GM21360 (cell line): ENCODE results near the gene RBM47.

Experiments
- ATAC-seq: cut with Tn5 transposase; IDR thresholded peaks from one replicate; pipeline ENCODE4 v1.9.1; 2021; ENCODE audit warnings: mild to moderate bottlenecking, moderate library complexity; ENCODE audit not compliant: unreplicated experiment

RBM47 gene

DNA sequence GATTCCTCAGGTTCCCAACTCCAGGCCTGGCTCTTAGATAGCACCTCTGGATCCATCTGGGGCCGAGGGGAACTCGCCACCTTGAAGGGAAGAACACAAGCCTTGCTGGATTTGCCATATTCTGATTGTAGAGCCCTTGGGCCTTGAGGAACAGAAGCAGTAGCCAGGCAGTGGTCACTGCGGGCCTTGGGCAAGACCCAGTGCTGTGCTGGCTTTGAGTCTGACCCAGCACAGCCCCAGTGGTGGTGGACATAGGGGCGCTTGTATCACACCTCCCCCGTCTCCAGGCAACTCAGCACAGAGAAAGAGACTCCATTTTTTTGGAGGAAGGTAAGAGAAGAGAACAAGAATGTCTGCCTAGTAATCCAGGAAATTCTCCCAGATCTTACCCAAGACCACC, 249.0 kb downstream of the RBM47 start:
- ATAC-seq = no peak

- ATAC-seq = no peak
Measured at GRCh38 chr4:40379248-40379647, 250.4 kb downstream of the RBM47 start.

GRCh38 chr4:40378619-40379018, 251.0 kb downstream of the RBM47 start:
- ATAC-seq = no peak

DNA sequence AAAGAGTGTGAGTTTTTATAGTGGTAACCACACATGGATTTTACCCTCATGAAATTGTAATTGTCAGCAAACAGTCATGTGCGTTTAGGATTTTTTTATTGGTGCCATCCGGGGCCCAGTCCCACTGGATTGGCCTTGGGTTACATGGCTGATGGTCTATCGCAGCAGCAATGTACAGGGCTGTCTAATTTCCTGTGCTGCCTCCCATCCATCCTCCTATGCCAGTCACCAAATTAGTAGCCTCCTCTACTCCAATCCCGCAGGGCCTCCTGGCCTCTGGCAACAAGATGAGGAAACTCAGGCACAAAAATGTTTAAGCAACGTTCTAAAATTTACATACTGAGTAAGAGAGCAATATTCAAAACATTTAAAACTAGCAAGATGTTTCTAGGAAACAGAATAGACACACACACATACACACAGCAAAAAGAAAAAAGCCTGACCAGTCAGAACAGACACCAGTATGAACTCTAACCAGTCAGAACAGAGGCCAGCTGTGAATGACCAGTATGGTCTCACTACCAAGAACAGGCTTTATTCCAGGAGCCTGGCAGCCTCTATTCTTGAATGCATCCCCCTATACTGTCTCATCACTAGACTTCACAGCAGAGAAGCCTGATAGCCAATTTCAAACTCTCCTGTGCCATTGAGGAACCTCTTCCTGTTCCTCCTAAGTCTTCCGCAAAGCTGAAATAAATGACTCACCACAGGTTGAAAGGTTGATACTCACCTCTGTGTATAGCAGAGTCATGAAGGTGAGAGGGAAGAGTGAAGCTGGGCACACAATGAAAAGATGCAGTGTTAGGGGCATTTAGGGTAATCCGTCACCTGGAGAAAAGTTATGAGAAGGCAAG, 251.9 kb downstream of the RBM47 start:
- ATAC-seq = no peak

DNA sequence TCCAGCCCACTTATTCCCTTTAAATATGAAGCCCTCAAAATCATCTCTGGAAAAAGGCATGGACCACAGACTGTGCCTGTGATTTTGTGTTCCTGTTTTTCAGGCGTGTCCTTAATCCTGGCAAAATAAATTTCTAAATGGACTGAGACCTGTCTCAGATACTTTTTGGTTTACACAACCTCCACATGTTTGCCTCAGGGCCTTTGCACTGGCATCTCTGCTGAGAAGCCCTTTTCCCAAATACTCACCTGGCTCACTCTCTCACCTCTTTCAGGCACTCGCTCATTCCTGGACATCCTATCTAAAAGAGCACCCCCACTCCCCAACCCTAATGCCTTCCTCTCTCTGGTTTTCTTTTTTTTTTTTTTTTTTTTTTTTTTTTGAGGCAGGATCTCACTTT, 254.0 kb downstream of the RBM47 start:
- ATAC-seq = no peak

DNA sequence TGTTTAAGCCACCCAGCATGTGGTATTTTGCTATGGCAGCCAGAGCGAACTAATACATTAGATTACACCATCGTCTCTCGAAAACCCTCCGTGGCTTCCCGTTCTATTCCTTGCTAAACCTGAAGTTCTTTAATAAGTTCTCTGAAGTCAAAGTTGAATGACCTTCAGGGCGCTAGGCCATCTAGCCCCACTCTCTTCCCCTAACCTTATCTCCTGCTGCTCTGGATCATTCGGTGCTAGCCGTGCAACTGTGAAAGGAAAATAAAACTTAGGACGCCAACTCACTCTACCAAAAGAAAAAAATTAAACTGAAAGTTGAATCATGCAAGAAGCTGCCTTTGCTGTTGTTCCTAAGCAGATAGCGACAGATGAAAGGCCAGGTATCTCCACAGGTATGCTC, 254.6 kb downstream of the RBM47 start:
- no peak for ATAC-seq

DNA sequence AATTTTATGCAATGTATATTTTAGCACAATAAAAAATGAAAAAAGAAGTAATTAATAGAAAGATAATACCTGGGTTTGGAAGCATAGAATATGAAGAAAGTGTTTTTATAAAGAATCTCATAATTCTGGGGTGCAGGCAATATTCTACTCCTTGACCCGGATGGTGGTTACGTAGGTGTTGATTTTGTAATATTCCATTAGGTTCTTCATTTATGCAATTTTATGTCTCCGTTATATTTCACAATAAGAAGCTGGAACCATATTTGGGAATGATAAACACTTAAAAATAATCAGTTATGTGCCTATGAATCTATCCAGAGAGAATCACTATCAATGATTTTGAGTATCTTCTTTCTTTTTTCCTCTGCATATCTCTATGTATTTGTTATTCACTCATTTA, 256.0 kb downstream of the RBM47 start:
- ATAC-seq = no peak
